SK-N-SH treated with all-trans-retinoic acid at 6 μM for 48 hours (cell line): ENCODE data around the gene C9orf50.

Experiments used
- ARNTL ChIP-seq: fragments of 450-650 bp; formaldehyde crosslinking; IDR thresholded peaks from 2 replicates; pipeline ENCODE4 v1.5.0; 2020; ENCODE audit warnings: low read depth, mild to moderate bottlenecking, moderate library complexity, borderline replicate concordance
- RARB ChIP-seq: fragments of 250-450 bp; sonication (Bioruptor Pico); IDR thresholded peaks from 2 replicates; pipeline ENCODE4 v1.8.0; 2021; ENCODE audit warnings: mild to moderate bottlenecking, moderate library complexity
- SNAI2 ChIP-seq: fragments of 250-450 bp; sonication (Bioruptor Pico); IDR thresholded peaks from 2 replicates; pipeline ENCODE4 v1.5.0; 2020; ENCODE audit warnings: mild to moderate bottlenecking, moderate library complexity
- ZC3H10 ChIP-seq: fragments of 250-450 bp; sonication (Bioruptor Pico); IDR thresholded peaks from 2 replicates; pipeline ENCODE4 v1.5.1; 2021; ENCODE audit warnings: mild to moderate bottlenecking, moderate library complexity
- ZFP3 ChIP-seq: fragments of 250-450 bp; sonication (Bioruptor Pico); IDR thresholded peaks from 2 replicates; pipeline ENCODE4 v1.5.0; 2020; ENCODE audit warnings: mild to moderate bottlenecking, moderate library complexity
- ZFP30 ChIP-seq: fragments of 450-650 bp; formaldehyde crosslinking; IDR thresholded peaks from 2 replicates; pipeline ENCODE4 v1.5.0; 2022; ENCODE audit warnings: mild to moderate bottlenecking, moderate library complexity
- ZNF70 ChIP-seq: fragments of 450-650 bp; formaldehyde crosslinking; IDR thresholded peaks from 2 replicates; pipeline ENCODE4 v1.5.0; 2020; ENCODE audit warnings: mild to moderate bottlenecking, moderate library complexity
- ZNF8 ChIP-seq: fragments of 450-650 bp; formaldehyde crosslinking; IDR thresholded peaks from 2 replicates; pipeline ENCODE4 v1.5.0; 2020; ENCODE audit warnings: mild to moderate bottlenecking, moderate library complexity
- TF ChIP-seq, protein P1 (sequence below): fragments of 250-450 bp; sonication (Bioruptor Pico); IDR thresholded peaks from 2 replicates; pipeline ENCODE4 v1.8.0; 2020; ENCODE audit warnings: mild to moderate bottlenecking, moderate library complexity, borderline replicate concordance
- TF ChIP-seq, protein P2 (sequence below): fragments of 250-450 bp; sonication (Bioruptor Pico); IDR thresholded peaks from 2 replicates; pipeline ENCODE4 v1.5.1; 2020; ENCODE audit warnings: low read depth, mild to moderate bottlenecking, moderate library complexity
- TF ChIP-seq, protein P3 (sequence below): fragments of 250-450 bp; sonication (Bioruptor Pico); IDR thresholded peaks from 2 replicates; pipeline ENCODE4 v1.8.0; 2021; ENCODE audit warnings: low read depth, mild to moderate bottlenecking, moderate library complexity, borderline replicate concordance

DNA sequence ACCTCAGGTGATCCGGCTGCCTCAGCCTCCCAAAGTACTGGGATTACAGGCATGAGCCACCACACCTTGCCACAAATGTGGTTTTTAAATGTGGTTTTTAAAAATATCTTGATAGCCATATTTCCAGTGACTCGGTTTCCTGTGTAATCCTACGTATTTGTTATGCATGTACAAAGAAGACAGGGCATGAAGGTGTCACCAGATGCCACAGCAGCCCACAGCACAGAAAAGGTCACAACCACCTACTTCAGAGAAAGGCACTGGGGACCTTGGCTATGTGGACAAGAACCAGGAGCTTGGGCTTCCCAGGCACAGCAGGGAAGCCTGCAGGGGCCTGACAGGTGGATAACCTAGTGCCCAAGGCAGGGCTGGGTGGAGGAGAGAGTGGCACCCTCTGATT lies 38.0 kb downstream of the C9orf50 start:
- TF ChIP-seq, protein P1, sequence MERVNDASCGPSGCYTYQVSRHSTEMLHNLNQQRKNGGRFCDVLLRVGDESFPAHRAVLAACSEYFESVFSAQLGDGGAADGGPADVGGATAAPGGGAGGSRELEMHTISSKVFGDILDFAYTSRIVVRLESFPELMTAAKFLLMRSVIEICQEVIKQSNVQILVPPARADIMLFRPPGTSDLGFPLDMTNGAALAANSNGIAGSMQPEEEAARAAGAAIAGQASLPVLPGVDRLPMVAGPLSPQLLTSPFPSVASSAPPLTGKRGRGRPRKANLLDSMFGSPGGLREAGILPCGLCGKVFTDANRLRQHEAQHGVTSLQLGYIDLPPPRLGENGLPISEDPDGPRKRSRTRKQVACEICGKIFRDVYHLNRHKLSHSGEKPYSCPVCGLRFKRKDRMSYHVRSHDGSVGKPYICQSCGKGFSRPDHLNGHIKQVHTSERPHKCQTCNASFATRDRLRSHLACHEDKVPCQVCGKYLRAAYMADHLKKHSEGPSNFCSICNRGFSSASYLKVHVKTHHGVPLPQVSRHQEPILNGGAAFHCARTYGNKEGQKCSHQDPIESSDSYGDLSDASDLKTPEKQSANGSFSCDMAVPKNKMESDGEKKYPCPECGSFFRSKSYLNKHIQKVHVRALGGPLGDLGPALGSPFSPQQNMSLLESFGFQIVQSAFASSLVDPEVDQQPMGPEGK (CRISPR knock-in tag), result no peak
- TF ChIP-seq ARNTL (CRISPR knock-in tag) (no peak), ZFP3 (no peak), RARB (CRISPR knock-in tag) (no peak), ZNF8 (CRISPR knock-in tag) (no peak), ZFP30 (CRISPR knock-in tag) (no peak), ZC3H10 (no peak), SNAI2 (CRISPR knock-in tag) (no peak), ZNF70 (CRISPR knock-in tag) (no peak)
- TF ChIP-seq, protein P2, sequence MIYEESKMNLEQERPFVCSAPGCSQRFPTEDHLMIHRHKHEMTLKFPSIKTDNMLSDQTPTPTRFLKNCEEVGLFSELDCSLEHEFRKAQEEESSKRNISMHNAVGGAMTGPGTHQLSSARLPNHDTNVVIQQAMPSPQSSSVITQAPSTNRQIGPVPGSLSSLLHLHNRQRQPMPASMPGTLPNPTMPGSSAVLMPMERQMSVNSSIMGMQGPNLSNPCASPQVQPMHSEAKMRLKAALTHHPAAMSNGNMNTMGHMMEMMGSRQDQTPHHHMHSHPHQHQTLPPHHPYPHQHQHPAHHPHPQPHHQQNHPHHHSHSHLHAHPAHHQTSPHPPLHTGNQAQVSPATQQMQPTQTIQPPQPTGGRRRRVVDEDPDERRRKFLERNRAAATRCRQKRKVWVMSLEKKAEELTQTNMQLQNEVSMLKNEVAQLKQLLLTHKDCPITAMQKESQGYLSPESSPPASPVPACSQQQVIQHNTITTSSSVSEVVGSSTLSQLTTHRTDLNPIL (CRISPR knock-in tag), result no peak
- TF ChIP-seq, protein P3, sequence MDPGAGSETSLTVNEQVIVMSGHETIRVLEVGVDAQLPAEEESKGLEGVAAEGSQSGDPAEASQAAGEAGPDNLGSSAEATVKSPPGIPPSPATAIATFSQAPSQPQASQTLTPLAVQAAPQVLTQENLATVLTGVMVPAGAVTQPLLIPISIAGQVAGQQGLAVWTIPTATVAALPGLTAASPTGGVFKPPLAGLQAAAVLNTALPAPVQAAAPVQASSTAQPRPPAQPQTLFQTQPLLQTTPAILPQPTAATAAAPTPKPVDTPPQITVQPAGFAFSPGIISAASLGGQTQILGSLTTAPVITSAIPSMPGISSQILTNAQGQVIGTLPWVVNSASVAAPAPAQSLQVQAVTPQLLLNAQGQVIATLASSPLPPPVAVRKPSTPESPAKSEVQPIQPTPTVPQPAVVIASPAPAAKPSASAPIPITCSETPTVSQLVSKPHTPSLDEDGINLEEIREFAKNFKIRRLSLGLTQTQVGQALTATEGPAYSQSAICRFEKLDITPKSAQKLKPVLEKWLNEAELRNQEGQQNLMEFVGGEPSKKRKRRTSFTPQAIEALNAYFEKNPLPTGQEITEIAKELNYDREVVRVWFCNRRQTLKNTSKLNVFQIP (CRISPR knock-in tag), result no peak
